GM12801 (cell line): ENCODE data around the gene C20orf173.

Source experiments
- TF ChIP-seq, protein P1 (sequence below): IDR thresholded peaks from one replicate; pipeline ENCODE4 v1.5.1; 2011; ENCODE audit warnings: control low read depth; ENCODE audit not compliant: insufficient read length; ENCODE audit errors: extremely low read depth

Gene C20orf173

GRCh38 chr20:35546127-35546526, 16.7 kb upstream of the C20orf173 start:
- TF ChIP-seq, protein P1, sequence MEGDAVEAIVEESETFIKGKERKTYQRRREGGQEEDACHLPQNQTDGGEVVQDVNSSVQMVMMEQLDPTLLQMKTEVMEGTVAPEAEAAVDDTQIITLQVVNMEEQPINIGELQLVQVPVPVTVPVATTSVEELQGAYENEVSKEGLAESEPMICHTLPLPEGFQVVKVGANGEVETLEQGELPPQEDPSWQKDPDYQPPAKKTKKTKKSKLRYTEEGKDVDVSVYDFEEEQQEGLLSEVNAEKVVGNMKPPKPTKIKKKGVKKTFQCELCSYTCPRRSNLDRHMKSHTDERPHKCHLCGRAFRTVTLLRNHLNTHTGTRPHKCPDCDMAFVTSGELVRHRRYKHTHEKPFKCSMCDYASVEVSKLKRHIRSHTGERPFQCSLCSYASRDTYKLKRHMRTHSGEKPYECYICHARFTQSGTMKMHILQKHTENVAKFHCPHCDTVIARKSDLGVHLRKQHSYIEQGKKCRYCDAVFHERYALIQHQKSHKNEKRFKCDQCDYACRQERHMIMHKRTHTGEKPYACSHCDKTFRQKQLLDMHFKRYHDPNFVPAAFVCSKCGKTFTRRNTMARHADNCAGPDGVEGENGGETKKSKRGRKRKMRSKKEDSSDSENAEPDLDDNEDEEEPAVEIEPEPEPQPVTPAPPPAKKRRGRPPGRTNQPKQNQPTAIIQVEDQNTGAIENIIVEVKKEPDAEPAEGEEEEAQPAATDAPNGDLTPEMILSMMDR, result no peak

DNA sequence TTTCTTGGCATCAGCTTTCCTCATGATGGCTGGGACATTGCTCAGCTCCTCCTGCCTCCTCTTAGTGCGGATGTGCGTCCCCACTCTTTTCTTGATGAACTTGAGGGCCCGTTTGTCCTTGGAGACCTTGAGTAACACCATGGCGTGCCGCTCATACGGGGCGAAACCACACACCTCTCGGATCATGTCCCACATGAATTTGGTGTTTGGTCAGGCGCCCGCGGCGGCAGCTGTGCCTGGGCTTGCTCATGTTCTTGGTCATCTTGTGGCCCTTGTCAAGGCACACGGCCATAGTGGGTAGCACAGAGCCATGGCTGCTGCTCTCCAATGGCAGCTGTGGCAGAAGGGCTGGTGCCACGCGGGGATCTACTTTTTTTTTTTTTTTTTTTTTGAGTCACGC, 15.0 kb upstream of the C20orf173 start:
- TF ChIP-seq, protein P1, result no peak

DNA sequence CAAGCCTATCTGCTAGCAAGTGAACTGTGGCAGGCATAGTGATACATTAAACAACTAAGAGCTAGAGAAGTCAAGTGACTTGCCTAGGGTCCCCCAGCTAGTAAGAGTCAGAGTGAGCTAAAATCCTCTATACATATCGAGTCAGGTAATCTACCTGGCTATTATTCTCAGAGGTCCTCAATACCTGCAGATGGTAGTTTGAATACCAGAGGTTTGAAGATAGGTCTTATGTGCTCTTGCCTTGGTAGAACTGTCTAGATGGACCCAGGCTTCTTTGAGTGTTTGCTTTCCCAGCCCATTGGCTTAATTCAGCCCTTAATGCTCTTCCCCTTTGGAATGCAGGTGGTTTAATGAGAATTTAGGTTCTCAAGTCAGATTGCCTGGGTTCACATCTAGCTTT, 13.5 kb upstream of the C20orf173 start:
- TF ChIP-seq, protein P1, result no peak

DNA sequence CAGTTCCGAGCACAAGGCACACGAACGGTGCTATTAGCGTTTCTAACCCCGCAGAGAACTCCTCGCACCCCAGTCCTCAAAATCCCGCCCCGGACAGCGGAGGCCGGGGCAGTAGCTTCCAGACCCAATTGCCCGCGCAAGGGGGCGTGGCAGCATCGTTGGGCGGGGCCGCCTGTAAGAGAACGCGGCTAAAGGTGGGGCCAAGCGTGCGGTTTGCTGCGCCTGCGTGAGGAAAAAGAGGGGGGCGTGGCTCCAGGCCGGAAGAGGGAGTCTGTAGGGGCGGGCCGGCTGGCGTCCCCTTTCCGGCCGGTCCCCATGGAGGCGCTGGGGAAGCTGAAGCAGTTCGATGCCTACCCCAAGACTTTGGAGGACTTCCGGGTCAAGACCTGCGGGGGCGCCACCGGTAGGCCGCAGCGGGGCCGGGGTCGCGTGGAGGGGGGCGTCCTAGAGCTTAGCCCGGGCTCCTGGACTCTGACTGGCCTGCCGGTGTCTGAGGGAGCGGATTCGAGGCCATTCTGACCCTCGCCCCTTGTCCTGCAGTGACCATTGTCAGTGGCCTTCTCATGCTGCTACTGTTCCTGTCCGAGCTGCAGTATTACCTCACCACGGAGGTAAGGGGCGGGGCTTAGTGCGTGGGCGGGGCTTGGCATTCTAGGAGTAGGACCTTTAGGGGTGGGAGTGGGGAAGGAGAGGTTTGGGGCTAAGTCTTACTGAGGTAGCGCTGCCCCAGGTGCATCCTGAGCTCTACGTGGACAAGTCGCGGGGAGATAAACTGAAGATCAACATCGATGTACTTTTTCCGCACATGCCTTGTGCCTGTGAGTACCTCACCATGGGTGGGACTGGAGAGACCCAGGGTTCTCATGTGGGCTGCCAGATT, 12.6 kb upstream of the C20orf173 start, which contains the start of gene ERGIC3:
Gene ERGIC3 (plus strand): TSS at position 296 of the 880 bp plus-strand sequence. CDS start 20 bp downstream, at position 316.
- TF ChIP-seq, protein P1, result no peak

- TF ChIP-seq, protein P1, result no peak
These were observed 11.8 kb upstream of the C20orf173 start for GRCh38 chr20:35541118-35541782.

- TF ChIP-seq, protein P1, result no peak
These were observed 10.3 kb upstream of the C20orf173 start for GRCh38 chr20:35539756-35540212.

- TF ChIP-seq, protein P1, result no peak
These were observed 2.2 kb downstream of the C20orf173 start for GRCh38 chr20:35527122-35527769.
